CD4-positive, CD25-positive, alpha-beta regulatory T cell (primary cell): ENCODE data around the gene AUTS2. TPM values are rescaled to one million over a fixed set of nuclear protein-coding genes. Genes with fewer than 3 reads are reported as not detected.

Experiments
- ATAC-seq, 2 donors: fragments of 150-1000 bp; cut with Tn5 transposase; one replicate each; pipeline ENCODE4 v1.10.0; 2021; ENCODE audit warnings: low read depth in 2 of 2, moderate number of reproducible peaks in 2 of 2, moderate library complexity in 1 of 2
- DNase-seq, 3 donors: peaks; one replicate each; pipeline versions ENCODE4 v3.0.0 to v3.0.0-alpha.2; 2012 to 2022; ENCODE audit warnings: mixed read lengths in 1 of 3
- H3K27ac ChIP-seq: one replicate; pipeline ENCODE4 v1.7.0; 2013; ENCODE audit warnings: mild to moderate bottlenecking, low read length; ENCODE audit not compliant: insufficient read depth, poor library complexity, severe bottlenecking
- H3K27me3 ChIP-seq: one replicate; pipeline ENCODE4 v1.7.0; 2013; ENCODE audit warnings: low read length; ENCODE audit not compliant: control insufficient read depth, insufficient read depth
- H3K36me3 ChIP-seq: one replicate; pipeline ENCODE4 v1.7.0; 2013; ENCODE audit warnings: mild to moderate bottlenecking, low read length, moderate library complexity; ENCODE audit not compliant: control insufficient read depth, insufficient read depth
- H3K4me1 ChIP-seq: 2 replicates; pipeline ENCODE4 v1.7.0; 2013; ENCODE audit warnings: mild to moderate bottlenecking, low read length; ENCODE audit not compliant: insufficient read depth, control insufficient read depth, poor library complexity, severe bottlenecking
- H3K4me3 ChIP-seq: one replicate; pipeline ENCODE4 v1.7.0; 2013; ENCODE audit warnings: low read depth, mild to moderate bottlenecking, low read length, moderate library complexity
- H3K9me3 ChIP-seq, 2 experiments: 1 replicate in 1 of 2; 2 replicates in 1 of 2; pipeline ENCODE4 v1.7.0; 2013; ENCODE audit warnings: low read length in 2 of 2, mild to moderate bottlenecking in 1 of 2, moderate library complexity in 1 of 2; ENCODE audit not compliant: control insufficient read depth in 2 of 2
- H3K27ac Mint-ChIP-seq, 3 donors: one replicate each; pipeline ENCODE4 v1.8.0; 2020 to 2022; ENCODE audit warnings: mild to moderate bottlenecking in 3 of 3, mixed read lengths in 3 of 3, moderate library complexity in 2 of 3
- H3K27me3 Mint-ChIP-seq: one replicate; pipeline ENCODE4 v1.8.0; 2022; ENCODE audit warnings: mild to moderate bottlenecking, mixed read lengths
- H3K36me3 Mint-ChIP-seq: one replicate; pipeline ENCODE4 v1.8.0; 2020; ENCODE audit warnings: mixed read lengths
- H3K4me1 Mint-ChIP-seq, 4 donors: one replicate each; pipeline ENCODE4 v1.8.0; 2020 to 2022; ENCODE audit warnings: mixed read lengths in 4 of 4, mild to moderate bottlenecking in 1 of 4
- H3K4me3 Mint-ChIP-seq, 4 donors: one replicate each; pipeline ENCODE4 v1.8.0; 2020 to 2022; ENCODE audit warnings: mild to moderate bottlenecking in 4 of 4, mixed read lengths in 4 of 4, moderate library complexity in 3 of 4
- H3K9me3 Mint-ChIP-seq, 7 donors: one replicate each; pipeline ENCODE4 v1.8.0; 2020 to 2022; ENCODE audit warnings: mixed read lengths in 7 of 7, mild to moderate bottlenecking in 3 of 7, moderate library complexity in 2 of 7
- polyA plus RNA-seq, 4 donors: library from polyadenylated mRNA; unstranded; fragments of 300-500 nt; fragmentation: Illumina TruSeq; gene quantifications; one replicate each; pipeline ENCODE4 v1.2.3, GENCODE V29; 2021
- total RNA-seq: library from RNA; stranded (reverse); gene quantifications from one replicate; pipeline ENCODE4 v1.2.3, GENCODE V29; 2022

Gene AUTS2
- total and polyA plus RNA-seq, 5 donors from 2014 or later, result 0.47 to 32.4 (median 0.74) TPM

GRCh38 chr7:70113536-70113935 lies 515.3 kb downstream of the AUTS2 start:
- DNase-seq (no peak), ATAC-seq (no peak)
- H3K36me3 Mint-ChIP-seq, result no peaks in the 10 kb centered on the region
- Histone ChIP-seq H3K4me1 (no peaks in the 10 kb centered on the region), H3K4me3 (no peak overlapping the region), H3K9me3 (no peaks in the 10 kb centered on the region), H3K27ac (no peak overlapping the region), H3K36me3 (no peaks in the 10 kb centered on the region), H3K27me3 (no peaks in the 10 kb centered on the region)
- H3K9me3 Mint-ChIP-seq, result peaks cover 0 to 4% (median 0%) of the 10 kb centered on the region in 7 donors
- H3K27me3 Mint-ChIP-seq, result no peaks in the 10 kb centered on the region
- no peaks in the 10 kb centered on the region for H3K4me1 Mint-ChIP-seq
- H3K27ac Mint-ChIP-seq, result no peak overlapping the region
- H3K4me3 Mint-ChIP-seq, result no peak overlapping the region

- Mint-ChIP-seq H3K9me3 (peaks cover 0 to 4% (median 0%) of the 10 kb centered on the region in 7 donors), H3K4me1 (no peaks in the 10 kb centered on the region), H3K4me3 (no peak overlapping the region), H3K27me3 (no peaks in the 10 kb centered on the region), H3K27ac (no peak overlapping the region), H3K36me3 (no peaks in the 10 kb centered on the region)
- DNase-seq (no peak), ATAC-seq (no peak)
- Histone ChIP-seq H3K9me3 (no peaks in the 10 kb centered on the region), H3K4me1 (no peaks in the 10 kb centered on the region), H3K27me3 (no peaks in the 10 kb centered on the region), H3K36me3 (no peaks in the 10 kb centered on the region), H3K27ac (no peak overlapping the region), H3K4me3 (no peak overlapping the region)
Measured at GRCh38 chr7:70114806-70115205, 516.5 kb downstream of the AUTS2 start.

GRCh38 chr7:70116244-70116643 lies 518.0 kb downstream of the AUTS2 start:
- no peak overlapping the region for H3K4me3 Mint-ChIP-seq
- H3K4me1 ChIP-seq, result no peaks in the 10 kb centered on the region
- H3K36me3 ChIP-seq, result no peaks in the 10 kb centered on the region
- H3K27ac Mint-ChIP-seq, result no peak overlapping the region
- H3K4me3 ChIP-seq, result no peak overlapping the region
- no peaks in the 10 kb centered on the region for H3K9me3 ChIP-seq
- peaks cover 0 to 6% (median 1%) of the 10 kb centered on the region in 7 donors for H3K9me3 Mint-ChIP-seq
- H3K27ac ChIP-seq, result no peak overlapping the region
- H3K27me3 ChIP-seq, result no peaks in the 10 kb centered on the region
- no peaks in the 10 kb centered on the region for H3K27me3 Mint-ChIP-seq
- ATAC-seq (no peak), DNase-seq (no peak)
- no peaks in the 10 kb centered on the region for H3K4me1 Mint-ChIP-seq
- H3K36me3 Mint-ChIP-seq, result no peaks in the 10 kb centered on the region

GRCh38 chr7:70116867-70117266 lies 518.6 kb downstream of the AUTS2 start:
- Histone ChIP-seq H3K27ac (no peak overlapping the region), H3K36me3 (no peaks in the 10 kb centered on the region), H3K4me1 (no peaks in the 10 kb centered on the region), H3K9me3 (peaks cover 0 to 5% of the 10 kb centered on the region in 2 experiments), H3K4me3 (no peak overlapping the region), H3K27me3 (no peaks in the 10 kb centered on the region)
- ATAC-seq (no peak), DNase-seq (no peak)
- Mint-ChIP-seq H3K36me3 (no peaks in the 10 kb centered on the region), H3K27me3 (no peaks in the 10 kb centered on the region), H3K9me3 (peaks cover 0 to 13% (median 2%) of the 10 kb centered on the region in 7 donors), H3K4me1 (no peaks in the 10 kb centered on the region), H3K4me3 (no peak overlapping the region), H3K27ac (no peak overlapping the region)

GRCh38 chr7:70120851-70121250 lies 522.6 kb downstream of the AUTS2 start:
- H3K27me3 Mint-ChIP-seq, result peaks cover 4% of the 10 kb centered on the region
- H3K9me3 ChIP-seq, result peaks cover 3 to 12% of the 10 kb centered on the region in 2 experiments

GRCh38 chr7:70131817-70132216 lies 533.5 kb downstream of the AUTS2 start:
- no peaks in the 10 kb centered on the region for H3K36me3 Mint-ChIP-seq
- DNase-seq, result no peak
- Histone ChIP-seq H3K9me3 (no peaks in the 10 kb centered on the region), H3K27me3 (no peaks in the 10 kb centered on the region), H3K27ac (no peak overlapping the region), H3K4me3 (no peak overlapping the region), H3K36me3 (no peaks in the 10 kb centered on the region), H3K4me1 (no peaks in the 10 kb centered on the region)
- no peaks in the 10 kb centered on the region for H3K4me1 Mint-ChIP-seq
- H3K9me3 Mint-ChIP-seq, result peaks cover 0 to 7% (median 1%) of the 10 kb centered on the region in 7 donors
- no peak overlapping the region for H3K27ac Mint-ChIP-seq
- H3K4me3 Mint-ChIP-seq, result no peak overlapping the region
- H3K27me3 Mint-ChIP-seq, result peaks cover 8% of the 10 kb centered on the region
- ATAC-seq, result no peak

More at GRCh38 chr7:70120851-70121250, 522.6 kb downstream of the AUTS2 start:
- no peaks in the 10 kb centered on the region for H3K4me1 Mint-ChIP-seq
- DNase-seq, result no peak
- no peak overlapping the region for H3K27ac ChIP-seq
- H3K27ac Mint-ChIP-seq, result no peak overlapping the region
- no peaks in the 10 kb centered on the region for H3K36me3 Mint-ChIP-seq
- H3K4me1 ChIP-seq, result no peaks in the 10 kb centered on the region
- no peaks in the 10 kb centered on the region for H3K27me3 ChIP-seq
- no peak for ATAC-seq
- no peak overlapping the region for H3K4me3 Mint-ChIP-seq
- peaks cover 4 to 31% (median 6%) of the 10 kb centered on the region in 7 donors for H3K9me3 Mint-ChIP-seq
- no peaks in the 10 kb centered on the region for H3K36me3 ChIP-seq
- H3K4me3 ChIP-seq, result no peak overlapping the region

- H3K27ac Mint-ChIP-seq, result no peak overlapping the region
- no peaks in the 10 kb centered on the region for H3K4me1 Mint-ChIP-seq
Measured at GRCh38 chr7:70132226-70132851, 534.1 kb downstream of the AUTS2 start.

More at GRCh38 chr7:70132226-70132851, 534.1 kb downstream of the AUTS2 start:
- H3K27me3 ChIP-seq, result no peaks in the 10 kb centered on the region
- ATAC-seq (no peak), DNase-seq (no peak)
- Mint-ChIP-seq H3K4me3 (no peak overlapping the region), H3K27me3 (peaks cover 5% of the 10 kb centered on the region), H3K9me3 (peaks cover 0 to 7% (median under 1%) of the 10 kb centered on the region in 7 donors), H3K36me3 (no peaks in the 10 kb centered on the region)
- H3K4me3 ChIP-seq, result no peak overlapping the region
- no peaks in the 10 kb centered on the region for H3K36me3 ChIP-seq
- no peak overlapping the region for H3K27ac ChIP-seq
- no peaks in the 10 kb centered on the region for H3K9me3 ChIP-seq
- no peaks in the 10 kb centered on the region for H3K4me1 ChIP-seq
